ENCODE results near the gene L3MBTL4. TPM values are rescaled to one million over a fixed set of nuclear protein-coding genes. Genes with fewer than 3 reads are reported as not detected.
"Not testable (repeated sequence)": the region's sequence is repeated elsewhere in the genome, so short reads cannot be mapped to it uniquely, and the experiment has no call there.

Gene L3MBTL4
- polyA plus RNA-seq, 1 of the 3 experiments (the other 2 are of a cell fraction), result 0.02 TPM

- H3K4me2 ChIP-seq, result no peak overlapping the region
- no peaks in the 10 kb centered on the region for H3K9me3 ChIP-seq
- TF ChIP-seq POLR2AphosphoS5 (IDR thresholded peaks at IDR 0.05; ENCODE audit: low read depth, low read length), result no peak
- no peak for TF ChIP-seq NRF1 (IDR thresholded peaks at IDR 0.05; ENCODE audit: low read depth, low read length)
- no peak for TF ChIP-seq PBX3 (IDR thresholded peaks at IDR 0.05)
- no peak for TF ChIP-seq RXRA (IDR thresholded peaks at IDR 0.05; ENCODE audit: borderline replicate concordance, low read depth)
- no peak for TF ChIP-seq TCF12 (IDR thresholded peaks at IDR 0.05)
- TF ChIP-seq GABPA (IDR thresholded peaks at IDR 0.05; ENCODE audit: low read depth), result no peak
- no peak for TF ChIP-seq EZH2phosphoT487 (IDR thresholded peaks at IDR 0.05; ENCODE audit: borderline replicate concordance, low read depth)
- no peak for TF ChIP-seq RAD21 (IDR thresholded peaks at IDR 0.05; ENCODE audit: low read length)
- no peak for TF ChIP-seq MEF2A (IDR thresholded peaks at IDR 0.05; ENCODE audit: borderline replicate concordance, low read depth)
- no peak for TF ChIP-seq USF2 (IDR thresholded peaks at IDR 0.05; ENCODE audit: borderline replicate concordance, low read depth, low read length)
- no peak for TF ChIP-seq TEAD4 (IDR thresholded peaks at IDR 0.05; ENCODE audit: borderline replicate concordance, insufficient read depth)
- no peak for TF ChIP-seq ELF1 (IDR thresholded peaks at IDR 0.05)
- no peak for TF ChIP-seq RCOR1 (IDR thresholded peaks at IDR 0.05; ENCODE audit: low read length)
- TF ChIP-seq MAX (IDR thresholded peaks at IDR 0.05; ENCODE audit: low read depth), result no peak
- TF ChIP-seq ZBTB33 (IDR thresholded peaks at IDR 0.05; ENCODE audit: borderline replicate concordance, low read depth), result no peak
- TF ChIP-seq FOXM1 (IDR thresholded peaks at IDR 0.05; ENCODE audit: low read depth), result no peak
- no peak for TF ChIP-seq FOXJ3 (CRISPR knock-in tag; IDR thresholded peaks at IDR 0.05)
- no peak for TF ChIP-seq GATA2 (CRISPR knock-in tag; IDR thresholded peaks at IDR 0.05)
- no peak for TF ChIP-seq REST (IDR thresholded peaks at IDR 0.05; ENCODE audit: low read depth, low read length)
- H3K27ac ChIP-seq (ENCODE audit: low read depth in 2 of 2, low read length in 1 of 2), result no peak overlapping the region
- H3K9me2 ChIP-seq, result no peaks in the 10 kb centered on the region
- H3K9ac ChIP-seq, result no peak overlapping the region
- WGBS (ENCODE audit: low lambda C conversion rate), result 67% methylated on average over 4 of the region's 6 CpGs
- no peak overlapping the region for H2AFZ ChIP-seq (ENCODE audit: low read depth)
- H3F3A ChIP-seq (replicated peaks; ENCODE audit: insufficient read depth), result no peaks in the 10 kb centered on the region
- no peaks in the 10 kb centered on the region for H3K27me3 ChIP-seq (ENCODE audit: insufficient read depth)
- H3K36me3 ChIP-seq (replicated peaks in 1 of 2; ENCODE audit: control insufficient read depth in 1 of 2, insufficient read depth in 2 of 2, low read length in 1 of 2), result no peaks in the 10 kb centered on the region
- no peak for DNase-seq
- no peaks in the 10 kb centered on the region for H3K4me1 ChIP-seq (ENCODE audit: control insufficient read depth in 1 of 2, insufficient read depth in 2 of 2, low read depth in 1 of 2, low read length in 1 of 2)
- H4K20me1 ChIP-seq (ENCODE audit: insufficient read depth), result no peaks in the 10 kb centered on the region
- no peaks in the 10 kb centered on the region for H3K79me2 ChIP-seq (ENCODE audit: insufficient read depth)
- ChIA-PET POLR2A (no interaction called here), CTCF (no interaction called here)
- H3K4me3 ChIP-seq (ENCODE audit: low read depth in 2 of 2, low read length in 1 of 2), result no peak overlapping the region
These were observed 141.3 kb downstream of the L3MBTL4 start for GRCh38 chr18:6273423-6273822.

- H3K4me3 ChIP-seq (ENCODE audit: low read depth in 2 of 2, low read length in 1 of 2); H4K20me1 ChIP-seq (ENCODE audit: insufficient read depth); H3K36me3 ChIP-seq (replicated peaks in 1 of 2; ENCODE audit: control insufficient read depth in 1 of 2, insufficient read depth in 2 of 2, low read length in 1 of 2); H3F3A ChIP-seq (replicated peaks; ENCODE audit: insufficient read depth); H3K9ac ChIP-seq; H3K27me3 ChIP-seq (ENCODE audit: insufficient read depth); H3K9me2 ChIP-seq; POLR2A ChIA-PET; H3K27ac ChIP-seq (ENCODE audit: low read depth in 2 of 2, low read length in 1 of 2); H3K9me3 ChIP-seq; H3K4me1 ChIP-seq (ENCODE audit: control insufficient read depth in 1 of 2, insufficient read depth in 2 of 2, low read depth in 1 of 2, low read length in 1 of 2); CTCF ChIA-PET; H3K79me2 ChIP-seq (ENCODE audit: insufficient read depth); H3K4me2 ChIP-seq; DNase-seq; H2AFZ ChIP-seq (ENCODE audit: low read depth): not testable (repeated sequence)
- 57% methylated on average over 10 of the region's 10 CpGs for WGBS (ENCODE audit: low lambda C conversion rate)
These were observed 142.6 kb downstream of the L3MBTL4 start for GRCh38 chr18:6272144-6272543.

All from SK-N-SH (cell line).